Kidney epithelial cell (primary cell): ENCODE measurements around the gene OR12D1. TPM values are rescaled to one million over a fixed set of nuclear protein-coding genes. Genes with fewer than 3 reads are reported as not detected.
"Not testable (repeated sequence)": the region's sequence is repeated elsewhere in the genome, so short reads cannot be mapped to it uniquely, and the experiment has no call there.

Experiments used
- DNase-seq: peaks from one replicate; pipeline ENCODE4 v3.0.0-alpha.2; 2010; ENCODE audit warnings: low read depth
- H3K27me3 ChIP-seq: 2 replicates; pipeline ENCODE4 v1.6.0; 2011; ENCODE audit warnings: low read length; ENCODE audit not compliant: control insufficient read depth, insufficient read depth
- H3K36me3 ChIP-seq: 2 replicates; pipeline ENCODE4 v1.5.1; 2011; ENCODE audit warnings: low read length; ENCODE audit not compliant: control insufficient read depth, insufficient read depth
- H3K4me3 ChIP-seq: 2 replicates; pipeline ENCODE4 v1.5.1; 2011; ENCODE audit warnings: low read depth, mild to moderate bottlenecking, control low read depth, low read length
- total RNA-seq: library from RNA; depleted of rRNA; stranded (reverse); fragments of >200 nt; gene quantifications from 2 replicates; pipeline ENCODE4 v1.2.3, GENCODE V29; 2015
- TF ChIP-seq, protein P1 (sequence below): IDR thresholded peaks from 2 replicates; pipeline ENCODE4 v1.5.1; 2011; ENCODE audit warnings: mild to moderate bottlenecking, moderate library complexity, low read length, control low read depth, inconsistent platforms; ENCODE audit not compliant: insufficient read depth, poor library complexity, severe bottlenecking

Gene OR12D1
- total RNA-seq, 1 donor from 2014 or later, result not detected

DNA sequence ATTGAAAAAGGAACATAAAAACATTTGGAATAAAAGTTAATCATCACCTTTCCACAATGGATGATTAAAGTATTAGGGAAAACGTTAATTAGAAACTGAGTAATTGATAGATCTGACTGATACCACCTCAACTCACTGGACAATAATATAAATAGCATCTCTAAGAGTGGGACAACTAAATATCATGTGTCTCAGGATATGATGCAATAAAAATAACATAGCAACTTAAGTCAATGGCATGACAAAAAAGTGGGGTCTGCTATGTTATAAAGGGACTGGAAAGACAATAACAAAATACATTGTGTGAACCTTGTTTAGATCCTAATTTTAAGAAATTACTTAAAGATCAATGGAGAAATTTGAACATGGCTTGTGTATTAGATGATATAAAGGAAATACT lies 10.3 kb downstream of the OR12D1 start:
- no peak for DNase-seq
- TF ChIP-seq, protein P1, sequence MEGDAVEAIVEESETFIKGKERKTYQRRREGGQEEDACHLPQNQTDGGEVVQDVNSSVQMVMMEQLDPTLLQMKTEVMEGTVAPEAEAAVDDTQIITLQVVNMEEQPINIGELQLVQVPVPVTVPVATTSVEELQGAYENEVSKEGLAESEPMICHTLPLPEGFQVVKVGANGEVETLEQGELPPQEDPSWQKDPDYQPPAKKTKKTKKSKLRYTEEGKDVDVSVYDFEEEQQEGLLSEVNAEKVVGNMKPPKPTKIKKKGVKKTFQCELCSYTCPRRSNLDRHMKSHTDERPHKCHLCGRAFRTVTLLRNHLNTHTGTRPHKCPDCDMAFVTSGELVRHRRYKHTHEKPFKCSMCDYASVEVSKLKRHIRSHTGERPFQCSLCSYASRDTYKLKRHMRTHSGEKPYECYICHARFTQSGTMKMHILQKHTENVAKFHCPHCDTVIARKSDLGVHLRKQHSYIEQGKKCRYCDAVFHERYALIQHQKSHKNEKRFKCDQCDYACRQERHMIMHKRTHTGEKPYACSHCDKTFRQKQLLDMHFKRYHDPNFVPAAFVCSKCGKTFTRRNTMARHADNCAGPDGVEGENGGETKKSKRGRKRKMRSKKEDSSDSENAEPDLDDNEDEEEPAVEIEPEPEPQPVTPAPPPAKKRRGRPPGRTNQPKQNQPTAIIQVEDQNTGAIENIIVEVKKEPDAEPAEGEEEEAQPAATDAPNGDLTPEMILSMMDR, result no peak
- Histone ChIP-seq H3K4me3 (no peak overlapping the region), H3K27me3 (no peaks in the 10 kb centered on the region), H3K36me3 (no peaks in the 10 kb centered on the region)

DNA sequence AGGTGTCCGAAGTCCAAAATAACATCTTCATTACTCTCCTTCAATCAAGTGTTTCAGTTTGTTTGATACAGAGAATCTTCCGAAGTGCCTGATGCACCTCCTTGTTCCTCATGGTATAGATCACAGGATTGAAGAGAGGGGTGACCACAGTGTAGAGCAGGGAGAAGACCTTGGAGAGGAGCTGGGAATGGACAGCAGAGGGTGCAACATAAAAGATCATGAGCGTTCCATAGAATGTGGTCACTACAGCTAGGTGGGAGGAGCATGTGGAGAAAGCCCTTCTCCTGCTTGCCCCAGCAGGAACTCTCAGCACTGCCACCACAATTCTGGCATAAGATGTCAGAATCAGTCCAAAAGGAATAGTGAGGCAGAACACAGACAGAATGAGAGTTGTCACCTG lies 11.9 kb downstream of the OR12D1 start:
- no peaks in the 10 kb centered on the region for H3K36me3 ChIP-seq
- TF ChIP-seq, protein P1, result no peak
- H3K27me3 ChIP-seq, result no peaks in the 10 kb centered on the region
- DNase-seq, result no peak
- H3K4me3 ChIP-seq, result no peak overlapping the region

DNA sequence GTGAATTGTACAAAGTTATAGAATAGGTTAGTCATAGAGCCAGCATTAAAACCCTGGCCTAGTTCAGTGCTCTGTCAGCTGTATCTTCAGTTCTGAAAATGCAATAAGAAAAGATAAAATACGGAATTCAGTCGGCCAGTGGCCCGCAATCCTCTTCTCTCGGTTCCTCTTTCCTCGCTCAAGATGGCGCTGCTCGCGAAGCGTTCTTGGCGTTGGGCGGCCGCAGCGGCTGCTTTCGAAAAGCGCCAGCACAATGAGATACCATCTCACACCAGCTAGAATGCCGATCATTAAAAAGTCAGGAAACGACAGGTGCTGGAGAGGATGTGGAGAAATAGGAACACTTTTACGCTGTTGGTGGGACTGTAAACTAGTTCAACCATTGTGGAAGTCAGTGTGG lies 22.0 kb downstream of the OR12D1 start:
- not testable (repeated sequence) for DNase-seq, H3K27me3 ChIP-seq, H3K4me3 ChIP-seq, H3K36me3 ChIP-seq

DNA sequence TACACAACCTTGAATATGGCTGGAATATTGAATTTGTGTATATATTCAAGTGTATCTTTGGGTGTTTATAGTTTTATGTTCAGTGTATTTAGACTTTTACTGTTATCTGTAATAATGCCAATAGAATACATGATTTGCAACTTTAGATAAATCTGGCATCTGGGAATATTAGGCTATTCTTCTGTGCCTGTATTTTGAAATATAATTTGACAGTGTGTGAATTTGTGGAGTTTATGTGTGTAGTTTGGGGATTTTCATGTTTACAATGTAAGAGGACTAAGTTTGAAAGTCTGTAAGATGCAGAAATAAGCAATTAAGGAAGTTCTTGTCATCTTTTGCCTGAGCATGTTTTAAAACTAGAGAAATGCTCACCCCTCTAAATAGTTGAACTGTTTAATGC lies 24.3 kb downstream of the OR12D1 start, which contains the start of gene OR10C1:
TSS of gene OR10C1 (plus strand) at position 301 of the 400 bp plus-strand sequence. CDS start 710 bp downstream, outside the sequence.
- TF ChIP-seq, protein P1, result no peak
- no peak within 1 kb of the TSS for H3K4me3 ChIP-seq
- DNase-seq, result no peak
- no peaks in the 10 kb centered on the region for H3K36me3 ChIP-seq
- H3K27me3 ChIP-seq, result no peaks in the 10 kb centered on the region

DNA sequence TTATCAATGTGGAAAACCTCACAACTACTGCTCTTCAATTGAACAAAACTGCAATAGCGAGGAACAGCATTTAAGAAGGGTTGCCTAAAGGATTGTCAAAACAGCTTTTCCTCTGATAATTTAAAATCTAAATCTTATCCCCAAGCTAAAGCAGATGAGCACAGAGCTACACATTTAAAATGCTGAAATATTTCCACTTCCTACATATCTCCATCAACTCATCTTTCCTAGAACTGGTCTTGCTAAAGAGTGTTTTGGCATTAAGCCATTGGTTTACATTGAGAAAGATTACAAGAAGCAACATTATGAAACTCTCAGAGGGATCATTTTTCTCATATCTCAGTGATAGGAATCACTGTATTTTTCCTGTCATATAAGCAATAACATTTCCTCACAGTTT lies 28.0 kb downstream of the OR12D1 start:
- DNase-seq, result no peak
- H3K4me3 ChIP-seq, result no peak overlapping the region
- no peaks in the 10 kb centered on the region for H3K27me3 ChIP-seq
- TF ChIP-seq, protein P1, result no peak
- H3K36me3 ChIP-seq, result no peaks in the 10 kb centered on the region

DNA sequence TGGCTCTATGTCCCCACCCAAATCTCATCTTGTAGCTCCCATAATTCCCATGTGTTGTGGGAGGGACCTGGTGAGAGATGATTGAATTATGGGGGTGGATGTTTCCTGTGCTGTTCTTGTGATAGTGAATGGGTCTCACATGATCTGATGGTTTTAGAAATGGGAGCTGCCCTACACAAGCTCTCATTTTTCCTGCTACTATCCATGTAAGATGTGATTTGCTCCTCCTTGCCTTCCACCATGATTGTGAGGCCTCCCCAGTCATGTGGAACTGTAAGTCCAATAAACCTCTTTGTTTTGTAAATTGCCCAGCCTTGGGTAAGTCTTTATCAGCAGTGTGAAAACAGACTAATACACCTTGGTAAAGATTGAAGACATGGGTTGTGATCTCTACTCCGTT lies 29.3 kb downstream of the OR12D1 start:
- H3K27me3 ChIP-seq, H3K4me3 ChIP-seq, H3K36me3 ChIP-seq, DNase-seq: not testable (repeated sequence)

DNA sequence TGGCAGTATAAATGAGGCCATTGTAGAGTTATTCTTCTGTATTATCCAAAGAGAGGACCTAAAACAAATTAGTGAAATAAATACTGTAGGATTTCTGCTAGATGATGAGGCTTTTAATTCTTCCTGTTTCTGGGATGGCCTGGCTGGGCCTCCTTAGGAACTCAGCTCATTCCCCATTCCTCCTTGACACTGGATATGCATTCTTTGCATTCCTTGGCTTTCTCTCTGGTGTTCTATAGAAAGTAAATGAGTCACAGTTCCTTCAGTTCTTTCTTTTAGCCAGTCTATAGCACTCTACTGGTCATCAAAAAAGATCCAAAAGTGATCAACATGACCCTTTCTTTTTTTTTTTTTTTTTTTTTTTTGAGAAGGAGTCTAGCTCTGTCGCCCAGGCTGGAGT lies 32.9 kb downstream of the OR12D1 start:
- Histone ChIP-seq H3K27me3 (no peaks in the 10 kb centered on the region), H3K4me3 (no peak overlapping the region), H3K36me3 (no peaks in the 10 kb centered on the region)
- TF ChIP-seq, protein P1, result no peak
- no peak for DNase-seq
